Pancreas (tissue), 10 donors: ENCODE data around the gene SLIT3. TPM values are rescaled to one million over a fixed set of nuclear protein-coding genes. Genes with fewer than 3 reads are reported as not detected.

Experiments used
- ATAC-seq, 4 donors: fragments of 200-7000 bp; cut with Tn5 transposase; one replicate each; pipeline versions ENCODE4 v1.8.0 to v1.9.1; 2020; ENCODE audit warnings: mild to moderate bottlenecking in 4 of 4, moderate library complexity in 4 of 4
- DNase-seq, 6 donors: peaks; one replicate each; pipeline ENCODE4 v3.0.0-alpha.2; 2020
- FAIRE-seq: peaks from 2 replicates; lab custom pipeline; 2012; peaks lifted over from hg19 to GRCh38; lab: Jason Lieb, UNC
- H3K27ac ChIP-seq, 4 donors: fragments of 200-600 bp; sonication (generic); 1 replicate in 3 of 4; 2 replicates in 1 of 4; pipeline versions ENCODE4 v1.5.0 to v1.8.0; 2020
- H3K27me3 ChIP-seq, 4 donors: fragments of 200-600 bp; one replicate each; pipeline ENCODE4 v1.8.0; 2021
- H3K36me3 ChIP-seq, 3 donors: fragments of 200-600 bp; sonication (generic) in 1 of 3; one replicate each; pipeline versions ENCODE4 v1.5.0 to v1.8.0; 2020 to 2021
- H3K4me1 ChIP-seq, 3 donors: fragments of 200-600 bp; one replicate each; pipeline ENCODE4 v1.8.0; 2021
- H3K4me3 ChIP-seq, 4 donors: fragments of 200-600 bp; sonication (generic) in 2 of 4; one replicate each; pipeline versions ENCODE4 v1.5.0 to v1.8.0; 2020 to 2021
- H3K9me3 ChIP-seq, 4 donors: fragments of 200-600 bp; one replicate each; pipeline ENCODE4 v1.8.0; 2021
- WGBS, 2 donors: extraction: QIAGEN DNeasy Blood & Tissue Kit; methylation state at CpG; one replicate each; pipeline ENCODE4 v1.1.7; 2013; 5-methylcytosine and 5-hydroxymethylcytosine counted together
- intact Hi-C, 3 donors: fragments of 100-400 bp; cut with DNase I; formaldehyde crosslinking; loops; one replicate each; pipeline versions ENCODE4 v1.11.1 to v1.14.2; 2022
- polyA plus RNA-seq, 2 donors: library from polyadenylated mRNA; stranded (reverse); fragments of 200-250 nt; gene quantifications; one replicate each; pipeline ENCODE4 v1.2.3, GENCODE V29; 2013
- total RNA-seq, 6 donors: library from RNA; stranded (reverse); fragmentation: NEBNext Ultra II Directional in 4 of 6; extraction: Animal tissue kit (Norgen Biotek cat#: 25700) in 4 of 6; gene quantifications; one replicate each; pipeline versions ENCODE4 v1.2.1 to v1.2.4, GENCODE V29; 2021 to 2023
- TF ChIP-seq, protein P1 (sequence below), 4 donors: fragments of 200-600 bp; sonication (generic) in 3 of 4; IDR thresholded peaks; one replicate each; pipeline versions ENCODE4 v1.5.0 to v1.8.0; 2021; ENCODE audit warnings: antibody characterized with exemption in 4 of 4
- donor health status: healthy with polysubstance abuse.
- donor health status: DM: no; HTN: no; CAD: no; lungs with moderate emphysema.
- donor health status: DM: no; HTN: no; CAD: no.
- donor health status: control.
- donor health status: control.
- donor health status: Bipolar disorder and iron deficiency.
- donor health status: DM: yes; HTN: yes; CAD: no.
- donor health status: DM: no; HTN: no; CAD: no.
- donor health status: DM: no; HTN: no; CAD: no.
- donor health status: DM: yes; HTN: yes; CAD: no.

Gene SLIT3
- total and polyA plus RNA-seq, 8 donors, result 1.1 to 11.4 (median 2.1) TPM

DNA sequence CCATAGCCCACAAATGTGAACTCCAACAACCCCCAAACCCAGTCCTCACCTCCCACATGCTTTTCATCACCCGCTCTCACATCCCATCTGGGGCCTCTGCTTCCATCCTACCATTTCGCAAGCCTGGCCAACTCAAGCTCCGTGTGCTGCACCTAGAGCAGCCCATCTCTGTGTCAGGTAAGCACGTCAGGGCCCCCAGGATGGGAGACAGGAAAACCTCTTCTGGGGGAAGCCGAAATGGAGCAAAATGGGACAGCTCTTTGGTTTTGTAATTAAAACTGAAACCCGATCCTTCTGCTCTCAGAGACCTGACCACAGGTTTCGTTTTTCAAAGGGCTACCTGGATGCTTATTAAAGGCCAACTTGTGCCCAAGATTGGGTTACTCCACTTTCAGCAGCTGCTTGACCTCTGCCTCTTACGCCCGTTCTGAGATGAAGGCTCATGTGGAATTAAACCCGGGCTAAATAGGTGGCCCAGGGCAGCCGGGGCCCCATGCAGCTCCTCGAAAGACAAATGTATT lies 287.7 kb downstream of the SLIT3 start:
- peaks cover 0 to 7% (median 0%) of the 10 kb centered on the region in 4 donors for H3K27me3 ChIP-seq
- no peaks in the 10 kb centered on the region for H3K4me1 ChIP-seq
- intact Hi-C loops, result no loop called here
- FAIRE-seq (no peak), ATAC-seq (no peak), DNase-seq (no peak)
- H3K36me3 ChIP-seq, result no peaks in the 10 kb centered on the region
- no peak overlapping the region for H3K27ac ChIP-seq
- 71 to 83% methylated on average over 12 of the region's 12 CpGs for WGBS, 2 donors
- TF ChIP-seq, protein P1, sequence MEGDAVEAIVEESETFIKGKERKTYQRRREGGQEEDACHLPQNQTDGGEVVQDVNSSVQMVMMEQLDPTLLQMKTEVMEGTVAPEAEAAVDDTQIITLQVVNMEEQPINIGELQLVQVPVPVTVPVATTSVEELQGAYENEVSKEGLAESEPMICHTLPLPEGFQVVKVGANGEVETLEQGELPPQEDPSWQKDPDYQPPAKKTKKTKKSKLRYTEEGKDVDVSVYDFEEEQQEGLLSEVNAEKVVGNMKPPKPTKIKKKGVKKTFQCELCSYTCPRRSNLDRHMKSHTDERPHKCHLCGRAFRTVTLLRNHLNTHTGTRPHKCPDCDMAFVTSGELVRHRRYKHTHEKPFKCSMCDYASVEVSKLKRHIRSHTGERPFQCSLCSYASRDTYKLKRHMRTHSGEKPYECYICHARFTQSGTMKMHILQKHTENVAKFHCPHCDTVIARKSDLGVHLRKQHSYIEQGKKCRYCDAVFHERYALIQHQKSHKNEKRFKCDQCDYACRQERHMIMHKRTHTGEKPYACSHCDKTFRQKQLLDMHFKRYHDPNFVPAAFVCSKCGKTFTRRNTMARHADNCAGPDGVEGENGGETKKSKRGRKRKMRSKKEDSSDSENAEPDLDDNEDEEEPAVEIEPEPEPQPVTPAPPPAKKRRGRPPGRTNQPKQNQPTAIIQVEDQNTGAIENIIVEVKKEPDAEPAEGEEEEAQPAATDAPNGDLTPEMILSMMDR (IDR thresholded peaks at IDR 0.05), result no peak
- H3K9me3 ChIP-seq, result no peaks in the 10 kb centered on the region
- H3K4me3 ChIP-seq, result no peak overlapping the region

DNA sequence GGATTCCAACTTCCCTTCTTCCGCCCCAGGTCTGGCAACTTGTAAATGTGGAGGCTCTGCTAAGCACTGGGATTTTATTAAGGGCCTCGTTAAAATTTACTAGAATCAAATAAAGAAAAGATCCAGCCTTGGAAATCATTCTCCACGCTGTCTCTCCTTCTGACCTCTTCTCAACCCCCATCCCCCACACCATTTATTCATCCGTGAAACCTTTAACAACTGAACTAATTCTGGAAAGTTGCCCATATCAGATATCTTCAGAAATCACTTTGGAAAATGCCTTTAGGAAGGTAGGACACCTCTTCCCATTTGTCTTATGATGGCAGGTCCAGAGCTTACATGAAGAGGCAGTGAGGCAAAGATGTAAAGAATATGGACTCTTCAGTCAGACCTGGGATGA lies 288.5 kb downstream of the SLIT3 start:
- H3K27ac ChIP-seq, result no peak overlapping the region
- TF ChIP-seq, protein P1 (IDR thresholded peaks at IDR 0.05), result no peak
- no peak for FAIRE-seq

DNA sequence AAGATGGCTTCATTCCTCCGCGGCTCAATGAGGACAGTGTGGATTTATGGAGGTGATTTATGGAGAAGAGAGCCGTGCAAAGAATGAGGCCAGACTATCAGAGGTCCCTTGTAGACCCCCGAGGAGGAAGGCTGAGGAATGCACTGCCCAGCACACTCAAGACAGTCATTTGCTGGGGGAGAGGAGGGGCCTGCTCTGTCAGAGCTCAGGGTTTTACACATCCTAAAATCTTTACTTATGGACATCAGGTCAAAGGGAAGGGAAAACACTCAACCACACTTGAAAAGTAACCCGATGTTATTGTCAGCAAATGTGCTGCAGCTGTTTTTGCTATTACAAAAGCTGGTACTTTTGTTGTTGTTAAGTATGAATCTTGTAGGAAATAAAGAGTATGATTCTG lies 289.5 kb downstream of the SLIT3 start:
- TF ChIP-seq, protein P1 (IDR thresholded peaks at IDR 0.05), result no peak
- DNase-seq (no peak), ATAC-seq (no peak), FAIRE-seq (no peak)
- Histone ChIP-seq H3K4me1 (no peaks in the 10 kb centered on the region), H3K36me3 (no peaks in the 10 kb centered on the region), H3K27ac (no peak overlapping the region), H3K27me3 (peaks cover 0 to 5% (median 0%) of the 10 kb centered on the region in 4 donors), H3K9me3 (no peaks in the 10 kb centered on the region), H3K4me3 (no peak overlapping the region)
- WGBS, 2 donors, result 74 to 85% methylated on average over 5 of the region's 5 CpGs
- intact Hi-C loops, result no loop called here

More for the DNA sequence above, 288.5 kb downstream of the SLIT3 start:
- Histone ChIP-seq H3K4me1 (no peaks in the 10 kb centered on the region), H3K27me3 (peaks cover 0 to 7% (median 0%) of the 10 kb centered on the region in 4 donors), H3K9me3 (no peaks in the 10 kb centered on the region), H3K4me3 (no peak overlapping the region), H3K36me3 (no peaks in the 10 kb centered on the region)
- no peak for ATAC-seq
- intact Hi-C loops, result no loop called here
- WGBS, 2 donors, result 40 to 58% methylated on average over 4 of the region's 4 CpGs
- no peak for DNase-seq

DNA sequence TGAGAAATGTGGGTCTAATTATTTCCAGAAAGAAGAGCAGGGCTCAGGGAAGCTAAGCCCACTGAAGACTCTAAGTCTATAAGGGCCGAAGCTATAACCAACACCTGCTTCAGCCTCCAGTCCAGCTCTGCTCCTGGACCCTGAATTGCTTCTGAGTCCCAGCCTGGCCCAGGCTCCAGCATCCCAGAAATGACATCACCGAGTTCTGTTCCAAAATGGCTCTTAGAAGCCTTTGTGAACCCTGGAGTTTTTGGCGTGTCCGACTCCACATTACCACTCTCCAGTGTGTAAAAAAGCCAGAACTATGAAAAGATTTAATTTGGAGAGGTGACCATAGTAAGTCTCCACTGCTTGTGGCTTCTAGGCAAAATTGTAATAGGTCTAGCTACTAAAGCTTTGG lies 289.9 kb downstream of the SLIT3 start:
- intact Hi-C loops, result no loop called here
- DNase-seq (no peak), ATAC-seq (no peak), FAIRE-seq (no peak)
- H3K27me3 ChIP-seq, result peaks cover 0 to under 1% (median 0%) of the 10 kb centered on the region in 4 donors
- no peak overlapping the region for H3K4me3 ChIP-seq
- no peaks in the 10 kb centered on the region for H3K9me3 ChIP-seq
- TF ChIP-seq, protein P1 (IDR thresholded peaks at IDR 0.05), result no peak
- no peak overlapping the region for H3K27ac ChIP-seq
- H3K36me3 ChIP-seq, result no peaks in the 10 kb centered on the region
- WGBS, 2 donors, result 62 to 80% methylated on average over 4 of the region's 4 CpGs
- no peaks in the 10 kb centered on the region for H3K4me1 ChIP-seq

DNA sequence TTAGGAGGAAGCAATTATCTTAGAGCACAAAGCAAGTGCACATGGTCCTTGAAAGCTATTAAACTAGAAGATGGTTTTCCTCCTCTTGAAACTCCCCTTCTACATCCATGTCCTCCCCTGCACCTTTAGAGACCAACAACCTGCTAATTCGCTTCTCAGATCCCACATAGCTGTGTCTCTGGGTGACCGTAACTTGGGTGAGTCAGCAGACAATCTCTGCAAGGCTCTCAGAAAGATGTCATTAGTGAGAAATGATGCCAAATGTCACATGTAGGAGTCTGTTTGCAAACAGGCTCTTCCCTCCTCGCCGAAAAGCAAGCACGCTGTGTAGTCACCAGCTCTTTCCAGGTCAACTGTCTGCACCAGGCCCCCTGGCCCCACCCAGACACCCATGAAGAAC lies 291.8 kb downstream of the SLIT3 start:
- Histone ChIP-seq H3K4me1 (no peaks in the 10 kb centered on the region), H3K27ac (no peak overlapping the region), H3K9me3 (no peaks in the 10 kb centered on the region), H3K27me3 (no peaks in the 10 kb centered on the region), H3K36me3 (no peaks in the 10 kb centered on the region), H3K4me3 (no peak overlapping the region)
- TF ChIP-seq, protein P1 (IDR thresholded peaks at IDR 0.05), result no peak
- ATAC-seq (peak in 2 of 4 donors; percentile 24 to 71), DNase-seq (no peak), FAIRE-seq (no peak)
- 54 to 66% methylated on average over 5 of the region's 5 CpGs for WGBS, 2 donors
- intact Hi-C loops, result no loop called here
